Hepatocyte (in vitro differentiated cells): ENCODE data around the gene TLR8. TPM values are rescaled to one million over a fixed set of nuclear protein-coding genes. Genes with fewer than 3 reads are reported as not detected.

Experiments used
- DNase-seq: peaks from one replicate; pipeline ENCODE4 v3.0.0-alpha.2; 2016; ENCODE audit warnings: low spot score
- H2AFZ ChIP-seq: fragments of 200-600 bp; sonication (generic); 2 replicates; pipeline ENCODE4 v1.6.0; 2016; ENCODE audit warnings: antibody characterized with exemption, mild to moderate bottlenecking
- H3K27ac ChIP-seq: fragments of 200-600 bp; sonication (generic); 2 replicates; pipeline ENCODE4 v1.5.1; 2016; ENCODE audit warnings: mild to moderate bottlenecking
- H3K27me3 ChIP-seq: fragments of 200-600 bp; sonication (generic); 2 replicates; pipeline ENCODE4 v1.6.1; 2016
- H3K36me3 ChIP-seq: fragments of 200-600 bp; sonication (generic); replicated peaks from 2 replicates; pipeline ENCODE4 v1.5.1; 2016; ENCODE audit warnings: low read depth; ENCODE audit not compliant: insufficient read depth
- H3K4me1 ChIP-seq: fragments of 200-600 bp; sonication (generic); 2 replicates; pipeline ENCODE4 v1.5.1; 2016; ENCODE audit warnings: mild to moderate bottlenecking, moderate library complexity; ENCODE audit not compliant: insufficient read depth
- H3K4me2 ChIP-seq: fragments of 200-600 bp; sonication (generic); 2 replicates; pipeline ENCODE4 v1.6.0; 2016
- H3K4me3 ChIP-seq: fragments of 200-600 bp; sonication (generic); 2 replicates; pipeline ENCODE4 v1.5.1; 2016; ENCODE audit warnings: mild to moderate bottlenecking
- H3K79me2 ChIP-seq: fragments of 200-600 bp; sonication (generic); 2 replicates; pipeline ENCODE4 v1.6.0; 2017; ENCODE audit warnings: mild to moderate bottlenecking
- H3K9me2 ChIP-seq: fragments of 200-600 bp; sonication (generic); replicated peaks from 2 replicates; pipeline ENCODE4 v1.6.0; 2017; ENCODE audit warnings: mild to moderate bottlenecking; ENCODE audit not compliant: insufficient read depth
- H3K9me3 ChIP-seq: fragments of 200-600 bp; sonication (generic); 2 replicates; pipeline ENCODE4 v1.5.1; 2016; ENCODE audit warnings: low read depth, mild to moderate bottlenecking
- H4K20me1 ChIP-seq: fragments of 200-600 bp; sonication (generic); 2 replicates; pipeline ENCODE4 v1.6.0; 2016; ENCODE audit warnings: mild to moderate bottlenecking; ENCODE audit not compliant: insufficient read depth, poor library complexity, severe bottlenecking
- EZH2 ChIP-seq: fragments of 200-600 bp; sonication (generic); IDR thresholded peaks from 2 replicates; pipeline ENCODE4 v1.6.1; 2016; ENCODE audit warnings: antibody characterized with exemption, mild to moderate bottlenecking, borderline replicate concordance
- EZH2phosphoT487 ChIP-seq: fragments of 200-600 bp; sonication (generic); IDR thresholded peaks from one replicate; pipeline ENCODE4 v1.6.1; 2018; ENCODE audit warnings: antibody characterized with exemption, mild to moderate bottlenecking, low read depth, moderate library complexity; ENCODE audit not compliant: unreplicated experiment, severe bottlenecking
- WGBS: methylation state at CpG from one replicate; pipeline ENCODE4 v1.1.6; 2016; ENCODE audit warnings: low lambda C conversion rate; ENCODE audit errors: missing lambda C conversion rate; 5-methylcytosine and 5-hydroxymethylcytosine counted together
- polyA plus RNA-seq: library from polyadenylated mRNA; unstranded; fragments of >200 nt; fragmentation: Nextera tagmentation; extraction: Ambion mirVana; gene quantifications from 2 replicates; pipeline ENCODE4 v1.2.1, GENCODE V29; 2016
- total RNA-seq: library from RNA; depleted of rRNA; stranded (reverse); fragments of >200 nt; gene quantifications from 2 replicates; pipeline ENCODE4 v1.2.3, GENCODE V29; 2014
- TF ChIP-seq, protein P1 (sequence below): fragments of 200-600 bp; sonication (generic); IDR thresholded peaks from 2 replicates; pipeline ENCODE4 v1.5.1; 2016; ENCODE audit warnings: antibody characterized with exemption, mild to moderate bottlenecking; ENCODE audit not compliant: poor library complexity

TLR8 gene
- total and polyA plus RNA-seq, 2 experiments from 2014 or later = 0.07 TPM; not detected in 1

DNA sequence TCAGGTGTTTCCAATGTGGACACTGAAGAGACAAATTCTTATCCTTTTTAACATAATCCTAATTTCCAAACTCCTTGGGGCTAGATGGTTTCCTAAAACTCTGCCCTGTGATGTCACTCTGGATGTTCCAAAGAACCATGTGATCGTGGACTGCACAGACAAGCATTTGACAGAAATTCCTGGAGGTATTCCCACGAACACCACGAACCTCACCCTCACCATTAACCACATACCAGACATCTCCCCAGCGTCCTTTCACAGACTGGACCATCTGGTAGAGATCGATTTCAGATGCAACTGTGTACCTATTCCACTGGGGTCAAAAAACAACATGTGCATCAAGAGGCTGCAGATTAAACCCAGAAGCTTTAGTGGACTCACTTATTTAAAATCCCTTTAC, 20.9 kb upstream of the TLR8 start:
- Histone ChIP-seq H3K79me2 (no peaks in the 10 kb centered on the region), H3K4me1 (no peaks in the 10 kb centered on the region), H3K4me2 (no peak overlapping the region), H3K27ac (no peak overlapping the region), H3K9me2 (no peaks in the 10 kb centered on the region), H3K4me3 (no peak overlapping the region), H3K27me3 (no peaks in the 10 kb centered on the region), H4K20me1 (no peaks in the 10 kb centered on the region), H3K9me3 (no peaks in the 10 kb centered on the region), H3K36me3 (no peaks in the 10 kb centered on the region), H2AFZ (no peak overlapping the region)
- TF ChIP-seq EZH2phosphoT487 (no peak), EZH2 (no peak)
- TF ChIP-seq, protein P1, sequence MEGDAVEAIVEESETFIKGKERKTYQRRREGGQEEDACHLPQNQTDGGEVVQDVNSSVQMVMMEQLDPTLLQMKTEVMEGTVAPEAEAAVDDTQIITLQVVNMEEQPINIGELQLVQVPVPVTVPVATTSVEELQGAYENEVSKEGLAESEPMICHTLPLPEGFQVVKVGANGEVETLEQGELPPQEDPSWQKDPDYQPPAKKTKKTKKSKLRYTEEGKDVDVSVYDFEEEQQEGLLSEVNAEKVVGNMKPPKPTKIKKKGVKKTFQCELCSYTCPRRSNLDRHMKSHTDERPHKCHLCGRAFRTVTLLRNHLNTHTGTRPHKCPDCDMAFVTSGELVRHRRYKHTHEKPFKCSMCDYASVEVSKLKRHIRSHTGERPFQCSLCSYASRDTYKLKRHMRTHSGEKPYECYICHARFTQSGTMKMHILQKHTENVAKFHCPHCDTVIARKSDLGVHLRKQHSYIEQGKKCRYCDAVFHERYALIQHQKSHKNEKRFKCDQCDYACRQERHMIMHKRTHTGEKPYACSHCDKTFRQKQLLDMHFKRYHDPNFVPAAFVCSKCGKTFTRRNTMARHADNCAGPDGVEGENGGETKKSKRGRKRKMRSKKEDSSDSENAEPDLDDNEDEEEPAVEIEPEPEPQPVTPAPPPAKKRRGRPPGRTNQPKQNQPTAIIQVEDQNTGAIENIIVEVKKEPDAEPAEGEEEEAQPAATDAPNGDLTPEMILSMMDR = no peak
- WGBS = 52% methylated on average over 5 of the region's 5 CpGs
- no peak for DNase-seq

DNA sequence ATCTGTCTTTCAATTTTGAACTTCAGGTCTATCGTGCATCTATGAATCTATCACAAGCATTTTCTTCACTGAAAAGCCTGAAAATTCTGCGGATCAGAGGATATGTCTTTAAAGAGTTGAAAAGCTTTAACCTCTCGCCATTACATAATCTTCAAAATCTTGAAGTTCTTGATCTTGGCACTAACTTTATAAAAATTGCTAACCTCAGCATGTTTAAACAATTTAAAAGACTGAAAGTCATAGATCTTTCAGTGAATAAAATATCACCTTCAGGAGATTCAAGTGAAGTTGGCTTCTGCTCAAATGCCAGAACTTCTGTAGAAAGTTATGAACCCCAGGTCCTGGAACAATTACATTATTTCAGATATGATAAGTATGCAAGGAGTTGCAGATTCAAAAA, 19.9 kb upstream of the TLR8 start:
- H3K9me2 ChIP-seq = no peaks in the 10 kb centered on the region
- WGBS = 85% methylated on average over 3 of the region's 3 CpGs
- no peak for TF ChIP-seq EZH2
- TF ChIP-seq, protein P1 = no peak
- no peak for TF ChIP-seq EZH2phosphoT487

GRCh38 chrX:12887141-12887540, 19.3 kb upstream of the TLR8 start:
- WGBS = 77% methylated on average over 2 of the region's 2 CpGs
- no peaks in the 10 kb centered on the region for H3K79me2 ChIP-seq
- no peak for DNase-seq
- no peak overlapping the region for H3K27ac ChIP-seq
- H3K4me1 ChIP-seq = no peaks in the 10 kb centered on the region
- TF ChIP-seq, protein P1 = no peak
- no peak for TF ChIP-seq EZH2
- TF ChIP-seq EZH2phosphoT487 = no peak
- H3K4me3 ChIP-seq = no peak overlapping the region
- no peaks in the 10 kb centered on the region for H3K27me3 ChIP-seq
- H4K20me1 ChIP-seq = no peaks in the 10 kb centered on the region
- H3K4me2 ChIP-seq = no peak overlapping the region
- H3K9me3 ChIP-seq = no peaks in the 10 kb centered on the region
- H3K36me3 ChIP-seq = no peaks in the 10 kb centered on the region
- H2AFZ ChIP-seq = no peak overlapping the region
- no peaks in the 10 kb centered on the region for H3K9me2 ChIP-seq

More for the DNA sequence above, 19.9 kb upstream of the TLR8 start:
- Histone ChIP-seq H3K36me3 (no peaks in the 10 kb centered on the region), H3K4me2 (no peak overlapping the region), H3K27ac (no peak overlapping the region), H3K27me3 (no peaks in the 10 kb centered on the region), H3K4me3 (no peak overlapping the region), H4K20me1 (no peaks in the 10 kb centered on the region), H3K4me1 (no peaks in the 10 kb centered on the region), H2AFZ (no peak overlapping the region), H3K79me2 (no peaks in the 10 kb centered on the region), H3K9me3 (no peaks in the 10 kb centered on the region)
- DNase-seq = no peak

GRCh38 chrX:12887767-12888166, 18.7 kb upstream of the TLR8 start:
- no peak for DNase-seq
- Histone ChIP-seq H4K20me1 (no peaks in the 10 kb centered on the region), H3K27ac (no peak overlapping the region), H2AFZ (no peak overlapping the region), H3K9me2 (no peaks in the 10 kb centered on the region), H3K4me3 (no peak overlapping the region), H3K4me2 (no peak overlapping the region), H3K36me3 (no peaks in the 10 kb centered on the region), H3K27me3 (no peaks in the 10 kb centered on the region), H3K9me3 (no peaks in the 10 kb centered on the region), H3K4me1 (no peaks in the 10 kb centered on the region), H3K79me2 (no peaks in the 10 kb centered on the region)
- TF ChIP-seq EZH2phosphoT487 (no peak), EZH2 (no peak)
- TF ChIP-seq, protein P1 = no peak
- 52% methylated on average over 3 of the region's 3 CpGs for WGBS
